ENCODE data around the gene TMEM151B. TPM values are rescaled to one million over a fixed set of nuclear protein-coding genes. Genes with fewer than 3 reads are reported as not detected.
A peak's percentile ranks its signal among the peaks of the same experiment; 100 is the strongest.

TMEM151B gene
- total and polyA plus RNA-seq, 2 of the 13 experiments (the other 11 are each of a cell fraction or from before 2014, with no cell fraction given): not detected

- TF ChIP-seq ETV5 (CRISPR knock-in tag; IDR thresholded peaks at IDR 0.05; ENCODE audit: borderline replicate concordance): no peak
- peak; percentile 23; the same call in 1 of the 2 replicates for TF ChIP-seq CEBPZ (IDR thresholded peaks at IDR 0.05; ENCODE audit: low read length)
- no peak for TF ChIP-seq CAMTA2 (CRISPR knock-in tag; IDR thresholded peaks at IDR 0.05; ENCODE audit: borderline replicate concordance)
- TF ChIP-seq SALL1 (CRISPR knock-in tag; IDR thresholded peaks at IDR 0.05): no peak
- no peak for TF ChIP-seq NFIC (IDR thresholded peaks at IDR 0.05; ENCODE audit: low read length)
- no peak for TF ChIP-seq TOE1 (CRISPR knock-in tag; IDR thresholded peaks at IDR 0.05)
- no peak for TF ChIP-seq ZNF275 (CRISPR knock-in tag; IDR thresholded peaks at IDR 0.05; ENCODE audit: borderline replicate concordance)
- TF ChIP-seq TBP (CRISPR knock-in tag; IDR thresholded peaks at IDR 0.05): no peak
- no peak for TF ChIP-seq ZNF564 (CRISPR knock-in tag; IDR thresholded peaks at IDR 0.05)
- TF ChIP-seq MAFF (IDR thresholded peaks at IDR 0.05; ENCODE audit: low read depth, low read length): no peak
- TF ChIP-seq SP140L (CRISPR knock-in tag; IDR thresholded peaks at IDR 0.05; ENCODE audit: borderline replicate concordance): no peak
- TF ChIP-seq ZBTB44 (CRISPR knock-in tag; IDR thresholded peaks at IDR 0.05): no peak
- no peak for TF ChIP-seq DR1 (CRISPR knock-in tag; IDR thresholded peaks at IDR 0.05)
- TF ChIP-seq RXRB (CRISPR knock-in tag; IDR thresholded peaks at IDR 0.05; ENCODE audit: borderline replicate concordance): no peak
- no peak for TF ChIP-seq IRF2 (CRISPR knock-in tag; IDR thresholded peaks at IDR 0.05)
- peak; percentile 84; the same call in 1 of the 2 replicates for TF ChIP-seq ZNF136 (CRISPR knock-in tag; IDR thresholded peaks at IDR 0.05; ENCODE audit: low read depth)
- 0 out of 2 replicates have a peak, but pooled peaks have one; percentile 12 for TF ChIP-seq NFAT5 (CRISPR knock-in tag; IDR thresholded peaks at IDR 0.05)
Measured at GRCh38 chr6:44255871-44256774, 14.1 kb upstream of the TMEM151B start (continued).

Measured in HepG2 (cell line).